HEK293T (cell line): ENCODE results near the gene ERAP2.

Source experiments
- BHLHE40 ChIP-seq: fragments of 450-650 bp; IDR thresholded peaks from 2 replicates; pipeline ENCODE4 v1.6.1; 2016; ENCODE audit warnings: mild to moderate bottlenecking, moderate library complexity, borderline replicate concordance
- ELF4 ChIP-seq: fragments of 450-650 bp; IDR thresholded peaks from 2 replicates; pipeline ENCODE4 v1.6.1; 2017; ENCODE audit warnings: antibody characterized with exemption
- FOXA1 ChIP-seq: fragments of 450-650 bp; IDR thresholded peaks from 2 replicates; pipeline ENCODE4 v1.6.1; 2016; ENCODE audit warnings: mild to moderate bottlenecking
- FOXK2 ChIP-seq: fragments of 450-650 bp; IDR thresholded peaks from 2 replicates; pipeline ENCODE4 v1.6.1; 2016; ENCODE audit warnings: mild to moderate bottlenecking
- FOXM1 ChIP-seq: fragments of 450-650 bp; IDR thresholded peaks from 2 replicates; pipeline ENCODE4 v1.6.1; 2017; ENCODE audit warnings: mild to moderate bottlenecking, borderline replicate concordance
- HDGF ChIP-seq: fragments of 450-650 bp; IDR thresholded peaks from 2 replicates; pipeline ENCODE4 v1.6.1; 2017; ENCODE audit warnings: antibody characterized with exemption, borderline replicate concordance
- LEF1 ChIP-seq: fragments of 450-650 bp; IDR thresholded peaks from 2 replicates; pipeline ENCODE4 v1.6.1; 2017; ENCODE audit warnings: mild to moderate bottlenecking, borderline replicate concordance
- NFRKB ChIP-seq: fragments of 450-650 bp; IDR thresholded peaks from 2 replicates; pipeline ENCODE4 v1.6.1; 2016; ENCODE audit warnings: mild to moderate bottlenecking, moderate library complexity
- PKNOX1 ChIP-seq: fragments of 450-650 bp; IDR thresholded peaks from 2 replicates; pipeline ENCODE4 v1.6.1; 2016
- SP1 ChIP-seq: fragments of 450-650 bp; IDR thresholded peaks from 2 replicates; pipeline ENCODE4 v1.6.1; 2017
- SUZ12 ChIP-seq: fragments of 450-650 bp; IDR thresholded peaks from 2 replicates; pipeline ENCODE4 v1.6.1; 2016; ENCODE audit warnings: mild to moderate bottlenecking
- TARDBP ChIP-seq: fragments of 450-650 bp; IDR thresholded peaks from 2 replicates; pipeline ENCODE4 v1.6.1; 2016
- ZNF384 ChIP-seq: fragments of 450-650 bp; IDR thresholded peaks from 2 replicates; pipeline ENCODE4 v1.6.1; 2016

DNA sequence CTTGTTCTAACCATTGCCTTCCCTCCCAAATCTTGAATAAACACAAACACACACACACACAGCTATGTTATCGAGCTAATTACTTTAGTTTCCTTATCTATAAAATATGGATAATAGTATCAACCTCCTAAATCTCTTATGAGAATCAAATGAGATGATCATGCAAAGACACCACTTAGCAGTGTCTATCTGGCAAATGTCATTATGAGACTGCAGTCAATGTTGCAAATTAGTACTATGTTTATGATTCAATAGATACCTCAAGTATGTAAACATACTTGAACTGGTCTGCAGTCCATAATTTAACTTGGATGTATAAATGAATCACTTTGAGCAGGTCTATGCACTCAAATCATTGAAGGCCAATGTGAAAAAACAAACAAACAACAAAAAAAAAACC lies 22.2 kb upstream of the ERAP2 start:
- no peak for TF ChIP-seq FOXK2
- no peak for TF ChIP-seq FOXA1
- TF ChIP-seq SP1: no peak
- no peak for TF ChIP-seq BHLHE40
- no peak for TF ChIP-seq FOXM1
- no peak for TF ChIP-seq PKNOX1
- TF ChIP-seq TARDBP: no peak
- TF ChIP-seq NFRKB: no peak
- TF ChIP-seq SUZ12: no peak
- TF ChIP-seq LEF1: no peak
- no peak for TF ChIP-seq HDGF
- no peak for TF ChIP-seq ZNF384
- no peak for TF ChIP-seq ELF4
